Measurements from ENCODE around the gene NECTIN2.

DNA sequence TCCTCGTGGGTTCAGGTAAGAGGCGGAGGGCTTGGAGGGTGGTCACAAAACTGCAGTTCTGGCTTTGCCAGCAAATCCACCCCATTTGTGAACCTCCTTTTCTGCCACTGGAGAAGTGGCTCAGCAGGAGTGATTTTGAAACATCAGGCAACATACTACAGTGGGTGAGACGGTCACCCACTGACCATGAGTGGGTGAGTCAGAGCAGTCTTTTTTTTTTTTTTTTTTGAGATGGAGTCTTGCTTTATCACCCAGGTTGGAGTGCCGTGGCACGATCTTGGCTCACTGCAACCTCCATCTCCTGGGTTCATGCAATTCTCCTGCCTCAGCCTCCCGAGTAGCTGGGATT lies 47.9 kb downstream of the NECTIN2 start:
- TF ChIP-seq POLR2A (IDR thresholded peaks at IDR 0.05): no peak
- TF ChIP-seq CTCF (IDR thresholded peaks at IDR 0.05): no peak

All from stomach (tissue), 4 donors.